Measurements from ENCODE around the gene SERPINA3.
"Not testable (repeated sequence)": the region's sequence is repeated elsewhere in the genome, so short reads cannot be mapped to it uniquely, and the experiment has no call there.

The SERPINA3 gene

DNA sequence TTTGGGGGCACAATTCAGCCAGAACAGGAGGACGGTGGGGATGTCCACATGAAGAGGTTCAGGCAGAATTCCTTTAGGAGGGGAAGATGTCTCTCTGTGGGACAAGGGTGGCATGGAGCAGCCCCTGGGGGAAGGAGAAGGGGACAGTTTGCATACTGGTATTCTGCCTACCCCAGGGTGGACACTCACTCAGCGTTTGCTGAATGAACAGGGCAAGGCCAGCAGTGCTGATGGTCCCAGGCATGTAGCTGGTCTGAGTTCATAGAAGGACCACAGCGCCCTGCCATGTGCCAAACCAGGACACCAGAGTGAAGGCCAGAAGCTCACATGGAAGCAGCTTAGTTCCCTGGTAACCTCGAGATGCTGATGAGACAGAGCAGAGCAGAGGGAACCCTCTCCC, 25.6 kb upstream of the SERPINA3 start:
- no peak for DNase-seq

DNA sequence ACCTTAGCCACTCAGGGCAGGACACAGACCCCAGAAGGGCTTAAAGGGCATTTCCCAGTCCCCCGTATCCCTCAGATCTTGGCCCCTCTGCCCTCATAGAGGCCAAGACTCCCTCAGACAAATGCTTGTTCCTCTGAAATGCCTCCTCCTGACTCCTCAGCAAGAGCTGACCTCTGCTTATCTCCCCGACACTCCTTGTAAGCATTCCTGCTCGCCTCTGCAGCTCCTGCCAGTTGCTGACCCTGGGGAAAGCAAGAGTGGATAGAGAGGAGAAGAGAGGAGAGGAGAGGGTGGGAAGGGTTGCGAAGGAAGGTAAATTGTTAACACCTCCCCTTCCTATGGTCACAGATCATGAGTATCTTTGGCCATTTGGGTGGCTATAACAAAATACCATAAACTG, 23.9 kb upstream of the SERPINA3 start:
- DNase-seq: no peak

DNA sequence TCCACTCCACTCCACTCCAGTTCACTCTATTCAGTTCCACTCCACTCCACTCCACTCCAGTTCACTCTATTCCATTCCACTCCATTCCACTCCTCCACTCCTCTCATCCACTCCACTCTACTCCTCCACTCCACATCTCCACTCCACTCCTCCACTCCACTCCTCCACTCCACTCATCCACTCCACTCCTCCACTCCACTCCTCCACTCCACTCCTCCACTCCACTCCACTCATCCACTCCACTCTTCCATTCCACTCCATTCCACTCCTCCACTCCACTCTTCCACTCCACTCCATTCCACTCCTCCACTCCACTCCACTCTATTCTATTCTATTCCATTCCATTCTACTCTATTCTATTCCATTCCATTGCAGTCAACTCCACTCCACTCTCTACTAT, 21.1 kb upstream of the SERPINA3 start:
- no peak for DNase-seq

DNA sequence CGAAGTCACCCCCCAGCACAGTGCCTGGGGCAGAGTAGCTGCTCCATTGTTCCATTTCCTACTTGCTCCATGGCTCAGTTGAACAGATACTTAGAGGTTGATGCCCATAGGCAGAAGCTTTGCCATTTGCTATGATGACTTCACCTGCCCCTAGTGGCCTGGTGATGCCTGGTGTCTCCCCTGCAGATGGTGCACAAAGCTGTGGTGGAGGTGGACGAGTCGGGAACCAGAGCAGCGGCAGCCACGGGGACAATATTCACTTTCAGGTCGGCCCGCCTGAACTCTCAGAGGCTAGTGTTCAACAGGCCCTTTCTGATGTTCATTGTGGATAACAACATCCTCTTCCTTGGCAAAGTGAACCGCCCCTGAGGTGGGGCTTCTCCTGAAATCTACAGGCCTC, 20.3 kb upstream of the SERPINA3 start:
- no peak for DNase-seq

DNA sequence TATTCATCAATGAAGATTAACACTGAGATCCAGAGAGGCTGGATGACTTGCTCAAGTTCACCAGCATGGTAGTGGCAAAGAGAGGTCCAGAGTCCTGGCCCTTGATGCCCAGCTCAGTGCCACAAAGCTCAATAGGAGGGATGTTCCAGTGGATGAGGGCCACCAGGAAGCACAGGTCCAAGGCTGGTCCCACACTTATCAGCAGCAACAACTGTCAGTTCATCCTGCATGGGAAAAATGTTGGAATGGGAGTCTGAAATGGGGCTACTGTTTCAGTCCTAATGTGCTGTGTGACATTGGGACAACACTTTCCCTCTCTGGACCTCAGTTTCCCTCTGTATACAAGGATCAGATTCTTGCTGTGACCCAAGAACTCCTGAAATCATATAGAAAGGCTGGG, 19.7 kb upstream of the SERPINA3 start:
- DNase-seq: no peak

DNA sequence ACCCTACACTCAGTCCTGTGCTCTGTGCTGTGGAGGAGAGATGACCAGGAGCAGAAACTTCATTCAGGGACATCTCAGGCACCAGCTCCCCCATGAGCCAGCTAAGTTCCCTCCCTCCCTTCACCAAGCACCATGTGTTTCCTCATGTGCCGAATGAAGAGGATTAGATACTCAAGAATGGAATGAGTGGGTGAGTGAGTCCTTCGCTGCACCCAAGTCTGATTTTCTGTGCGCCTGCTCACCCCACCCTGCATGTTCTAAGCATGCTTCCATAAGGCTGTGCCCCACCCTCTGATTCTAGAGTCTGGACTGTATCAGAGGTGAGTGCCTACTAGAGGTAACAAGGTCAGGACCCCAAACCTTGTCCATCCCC, 18.8 kb upstream of the SERPINA3 start:
- DNase-seq: no peak

DNA sequence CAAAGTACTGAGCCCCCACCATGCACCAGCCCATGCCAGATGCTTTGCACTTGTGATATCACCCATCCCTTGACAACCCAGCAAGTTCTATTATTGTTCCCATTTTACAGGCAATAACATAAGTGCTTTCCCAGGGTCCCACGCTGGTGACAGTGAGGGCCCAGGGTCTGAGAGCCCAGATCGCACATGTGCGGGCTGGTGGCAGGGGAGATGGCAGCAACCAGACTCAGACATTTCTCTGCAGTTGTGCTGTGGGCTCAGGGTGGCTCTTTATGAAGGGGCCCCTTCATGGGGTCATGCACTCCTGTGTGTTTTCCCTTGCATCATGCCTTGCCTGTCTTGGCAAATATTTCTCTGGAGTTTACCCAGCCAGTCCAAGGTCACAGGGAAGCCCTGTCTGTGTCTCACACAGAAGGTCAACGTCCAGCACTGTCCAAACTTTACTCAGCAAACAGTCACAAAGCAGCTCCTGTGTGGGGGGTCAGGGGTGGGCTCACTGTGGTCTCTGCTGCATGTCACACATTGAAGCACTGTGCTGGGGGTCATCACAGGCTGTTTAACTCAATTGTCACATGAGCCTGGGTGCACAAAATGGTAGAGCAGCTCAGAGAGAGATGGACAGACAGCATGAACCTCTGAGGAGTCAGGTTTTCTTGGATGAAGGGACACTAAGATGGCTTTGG, 18.3 kb upstream of the SERPINA3 start:
- DNase-seq: no peak

DNA sequence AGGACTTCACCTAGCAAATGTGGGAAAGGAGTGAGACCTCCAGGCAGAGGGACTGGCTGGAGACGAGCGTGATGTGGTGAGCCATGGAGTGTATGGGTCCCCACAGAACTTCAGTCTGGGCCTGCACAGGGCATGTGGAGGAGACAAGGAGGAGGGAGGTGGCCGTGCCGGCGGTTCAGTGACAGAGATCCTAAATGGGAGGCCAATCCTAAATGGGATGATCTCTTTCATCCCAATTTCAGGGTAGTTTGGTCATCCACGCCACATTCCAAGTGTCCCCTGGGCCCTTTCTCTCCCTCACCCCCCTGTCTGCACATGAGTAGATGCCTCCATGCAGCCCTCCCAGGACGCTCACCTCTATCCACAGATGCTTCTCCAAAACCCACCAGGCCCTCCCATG, 17.8 kb upstream of the SERPINA3 start:
- no peak for DNase-seq

DNA sequence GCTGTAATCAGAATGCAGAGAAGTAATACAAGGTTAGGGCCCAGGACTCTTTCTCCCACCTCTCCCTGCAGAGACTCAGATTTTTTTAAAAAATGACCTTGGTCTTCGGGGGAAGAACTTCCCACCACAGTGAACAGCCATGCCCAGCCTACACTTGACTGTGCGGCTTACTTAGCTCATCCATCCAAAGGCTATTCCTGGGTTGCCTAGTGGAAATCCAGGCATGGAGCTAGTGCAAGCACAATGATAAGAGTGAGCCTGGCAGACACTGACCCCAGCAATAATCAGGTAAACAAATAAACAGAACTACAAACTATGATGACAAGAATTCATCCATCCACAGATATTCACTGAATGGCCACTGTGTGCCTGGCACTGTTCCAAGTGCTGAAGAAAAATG, 16.3 kb upstream of the SERPINA3 start:
- DNase-seq: no peak

DNA sequence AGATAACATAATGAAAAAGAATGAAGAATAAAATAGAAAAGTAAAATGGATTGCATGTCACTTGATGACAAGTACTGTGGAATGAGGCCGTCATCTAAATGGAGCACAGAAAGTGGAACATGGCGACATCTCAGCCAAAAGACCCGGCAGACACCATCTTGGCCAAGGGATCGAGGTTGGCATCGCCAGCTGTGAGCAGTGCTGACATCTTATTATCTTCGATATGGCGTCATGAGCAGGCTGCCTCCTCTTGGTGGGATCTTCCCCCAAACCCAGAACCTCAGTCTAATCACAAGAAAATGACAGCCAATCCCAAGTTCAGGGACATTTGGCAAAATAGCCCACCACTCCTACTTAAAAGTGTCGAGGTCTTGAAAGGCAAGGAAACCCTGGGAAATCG, 15.8 kb upstream of the SERPINA3 start:
- DNase-seq: no peak

DNA sequence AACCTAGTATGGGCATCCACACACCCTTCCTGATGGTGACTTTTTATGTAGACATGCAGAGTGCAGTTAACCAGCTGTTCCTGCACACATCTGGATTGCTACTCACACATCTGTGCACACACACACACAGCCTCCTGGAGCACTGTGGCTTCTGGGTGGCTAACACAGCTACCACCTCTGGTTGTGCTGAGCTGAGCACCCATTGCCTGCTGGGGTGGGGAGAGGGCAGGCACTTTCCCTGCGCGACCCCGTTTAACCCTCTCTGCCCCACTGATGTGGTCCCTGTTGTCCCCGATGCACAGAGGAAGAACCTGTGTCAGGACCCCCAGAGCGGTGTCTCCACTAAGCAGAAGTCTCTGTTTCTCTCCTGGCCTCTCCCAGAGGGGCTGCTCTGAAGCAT, 14.4 kb upstream of the SERPINA3 start:
- DNase-seq: no peak

DNA sequence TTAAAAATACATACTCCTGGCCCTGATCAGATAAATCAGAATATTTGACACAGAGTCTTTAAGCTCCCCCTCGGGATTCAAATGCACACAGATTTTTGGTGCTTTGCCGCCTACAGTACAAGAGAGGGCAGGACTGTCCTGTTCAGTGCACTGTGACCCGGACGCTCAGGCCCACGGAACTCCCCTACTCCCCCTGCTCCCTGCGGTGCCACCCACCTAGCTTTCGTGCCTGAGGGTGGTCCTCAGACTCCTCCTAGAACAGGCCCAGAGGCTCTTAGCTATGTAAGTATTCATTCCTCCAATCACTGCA, 13.7 kb upstream of the SERPINA3 start:
- DNase-seq: no peak

DNA sequence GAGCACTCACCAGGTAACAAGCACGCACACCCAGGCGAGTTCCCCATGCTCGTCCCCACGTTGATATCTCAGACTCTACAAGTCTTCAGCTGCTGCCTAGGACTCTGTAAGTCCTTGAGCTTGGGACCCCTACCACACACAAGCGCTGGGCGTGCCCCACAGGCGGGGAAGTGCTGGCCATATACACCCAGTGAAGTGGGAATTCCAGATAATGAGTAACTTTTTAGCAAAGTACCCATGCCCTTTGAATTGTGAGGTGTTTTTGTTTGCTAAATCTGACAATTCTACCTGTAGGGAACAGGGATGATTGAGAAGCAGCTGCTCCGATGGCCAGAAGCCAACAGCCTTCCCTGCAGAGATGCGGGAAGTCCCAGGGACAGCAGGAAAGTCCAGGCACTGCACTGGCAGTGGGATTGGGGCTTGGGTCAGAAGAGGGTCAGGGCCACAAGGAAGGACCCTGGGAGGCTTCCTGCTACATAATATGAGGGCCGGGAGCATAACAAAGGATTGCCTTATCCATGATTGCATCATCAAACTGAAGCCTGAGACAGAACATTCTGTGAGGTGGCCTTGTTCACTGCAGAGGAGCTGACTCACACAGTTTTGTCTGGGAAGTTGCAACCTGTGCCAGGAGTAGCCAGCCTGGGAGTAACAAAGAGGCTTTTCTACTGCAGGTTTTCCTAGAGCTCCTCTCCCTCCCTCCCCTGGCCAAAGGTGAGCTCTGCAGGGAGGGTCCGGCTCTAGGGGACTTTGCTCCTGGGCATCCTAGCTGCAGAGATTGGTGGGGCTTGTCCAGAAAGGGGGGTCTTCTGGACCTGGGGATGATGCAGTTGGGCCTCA, 13.2 kb upstream of the SERPINA3 start:
- no peak for DNase-seq

DNA sequence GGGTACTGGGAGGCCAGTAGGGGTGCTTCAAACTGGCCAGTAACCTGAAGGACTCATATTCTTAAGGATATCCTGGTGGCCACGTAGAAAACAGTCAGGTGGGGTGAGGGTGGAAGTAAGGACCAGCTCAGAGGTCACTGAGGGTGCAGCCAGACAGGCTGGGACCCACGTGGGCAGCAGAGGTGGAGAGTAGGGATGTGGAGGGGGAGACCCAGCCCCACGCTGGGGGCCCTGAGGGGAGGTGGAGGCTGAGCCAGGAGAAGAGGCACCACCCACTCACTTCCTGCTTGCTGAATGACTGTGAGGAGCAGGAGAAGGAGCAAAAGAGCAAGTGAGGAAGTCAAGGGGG, 12.6 kb upstream of the SERPINA3 start:
- no peak for DNase-seq

DNA sequence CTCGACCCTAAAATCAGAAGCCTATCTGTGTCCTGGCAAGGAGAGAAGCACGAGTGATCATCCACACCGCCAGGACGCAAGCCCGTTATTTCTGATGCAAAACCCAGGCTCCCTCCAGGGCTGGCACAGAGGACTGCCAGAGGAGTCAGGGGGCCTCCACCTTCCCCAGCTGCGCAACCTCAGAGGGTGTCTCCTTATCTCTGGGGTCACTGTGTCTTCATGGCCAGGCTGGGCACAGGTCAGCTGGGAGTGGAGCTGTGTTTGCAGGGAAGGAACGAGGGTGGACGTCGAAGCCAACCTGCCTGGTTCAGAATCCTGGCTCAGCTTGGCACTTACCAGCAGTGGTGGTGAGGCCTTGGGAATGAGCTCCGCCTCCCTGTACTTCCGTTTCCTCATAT, 12.0 kb upstream of the SERPINA3 start:
- no peak for DNase-seq

DNA sequence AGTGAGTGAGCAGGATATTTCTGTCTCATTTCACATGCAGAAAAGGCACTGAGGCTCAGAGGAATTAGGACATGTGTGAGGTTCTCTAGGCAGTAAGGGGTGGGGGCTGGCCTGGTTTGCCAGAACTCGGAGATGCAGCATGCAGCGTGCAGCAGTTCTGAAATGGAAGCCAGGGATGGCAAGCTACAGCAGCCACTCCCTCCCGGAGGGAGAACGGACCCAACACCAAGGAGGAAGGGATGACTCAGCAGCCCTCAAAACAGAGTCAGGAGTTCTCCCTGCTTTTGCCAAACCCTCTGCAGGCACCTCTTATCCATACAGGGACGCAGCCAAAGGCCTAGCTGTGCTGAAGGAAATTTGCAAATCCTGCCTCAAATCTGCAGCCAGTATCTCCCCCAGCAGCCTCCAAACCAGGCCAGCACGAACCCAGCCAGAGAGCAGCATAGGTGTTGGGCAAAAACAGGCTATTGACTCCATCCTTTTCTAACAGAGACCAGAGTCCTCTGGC, 10.3 kb upstream of the SERPINA3 start:
- no peak for DNase-seq

DNA sequence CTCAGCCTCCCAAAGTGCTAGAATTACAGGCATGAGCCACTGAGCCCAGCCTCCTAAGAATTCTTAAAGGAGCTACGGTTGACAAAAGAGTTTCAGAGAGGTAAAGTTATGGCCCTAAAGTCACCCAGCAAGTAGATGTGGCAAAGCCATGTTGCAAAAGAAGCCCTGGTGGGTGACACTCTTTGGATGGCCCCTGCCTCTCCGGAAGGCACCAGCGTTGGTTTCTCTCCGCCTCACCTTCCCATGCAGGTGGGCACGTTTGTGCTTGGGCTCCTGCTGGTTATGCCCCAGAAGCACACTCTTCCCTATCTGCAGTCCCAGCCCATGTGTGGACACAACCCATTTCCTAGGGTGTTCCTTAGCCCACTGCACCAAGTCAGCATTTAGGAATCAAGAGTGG, 9.5 kb upstream of the SERPINA3 start:
- DNase-seq: no peak

DNA sequence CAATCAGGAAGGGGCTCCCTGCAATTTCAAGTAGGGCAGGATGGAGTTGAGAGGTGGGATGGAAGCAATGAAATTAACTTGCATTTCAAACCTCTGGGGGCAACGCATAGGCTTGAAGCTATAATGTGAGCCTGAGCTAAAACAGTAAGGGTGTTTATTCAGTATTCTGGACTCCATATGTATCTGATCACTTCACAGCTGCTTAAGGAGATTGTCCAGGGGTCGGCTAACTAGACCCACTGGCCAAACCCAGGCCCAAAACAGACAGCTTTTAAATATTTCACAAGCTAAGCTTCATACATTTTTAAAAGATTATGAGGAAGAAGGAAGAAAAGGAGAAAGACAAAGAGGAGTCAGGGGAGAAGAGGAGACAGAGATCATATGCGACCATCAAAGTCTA, 6.8 kb upstream of the SERPINA3 start:
- DNase-seq: no peak

DNA sequence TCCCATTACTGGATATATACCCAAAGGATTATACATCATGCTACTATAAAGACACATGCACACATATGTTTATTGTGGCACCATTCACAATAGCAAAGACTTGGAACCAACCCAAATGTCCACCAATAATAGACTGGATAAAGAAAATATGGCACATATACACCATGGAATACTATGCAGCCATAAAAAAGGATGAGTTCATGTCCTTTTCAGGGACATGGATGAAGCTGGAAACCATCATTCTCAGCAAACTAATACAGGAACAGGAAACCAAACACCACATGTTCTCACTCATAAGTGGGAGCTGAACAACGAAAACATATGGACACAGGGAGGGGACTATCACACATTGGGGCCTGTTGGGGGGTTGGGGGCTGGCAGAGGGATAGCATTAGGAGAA, 3.2 kb upstream of the SERPINA3 start:
- not testable (repeated sequence) for DNase-seq

DNA sequence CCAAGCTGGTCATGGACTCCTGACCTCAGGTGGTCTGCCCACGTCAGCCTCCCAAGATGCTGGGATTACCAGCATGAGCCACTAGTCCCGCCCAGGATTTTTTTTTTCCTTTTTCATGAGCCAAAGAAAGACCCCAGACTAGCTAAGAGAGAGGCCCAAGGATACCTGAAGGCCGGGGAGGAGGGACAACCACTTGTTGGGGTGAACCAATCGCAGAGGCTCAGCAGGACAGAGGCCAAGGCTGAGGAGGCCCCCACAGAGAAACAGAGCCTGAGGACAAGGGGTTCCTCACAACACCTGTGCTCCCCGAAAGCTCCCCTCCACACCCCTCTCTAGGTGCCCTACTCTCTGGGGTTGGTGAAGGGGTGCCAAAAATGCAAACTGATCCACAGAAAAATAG, 1.0 kb upstream of the SERPINA3 start:
- DNase-seq: no peak

DNA sequence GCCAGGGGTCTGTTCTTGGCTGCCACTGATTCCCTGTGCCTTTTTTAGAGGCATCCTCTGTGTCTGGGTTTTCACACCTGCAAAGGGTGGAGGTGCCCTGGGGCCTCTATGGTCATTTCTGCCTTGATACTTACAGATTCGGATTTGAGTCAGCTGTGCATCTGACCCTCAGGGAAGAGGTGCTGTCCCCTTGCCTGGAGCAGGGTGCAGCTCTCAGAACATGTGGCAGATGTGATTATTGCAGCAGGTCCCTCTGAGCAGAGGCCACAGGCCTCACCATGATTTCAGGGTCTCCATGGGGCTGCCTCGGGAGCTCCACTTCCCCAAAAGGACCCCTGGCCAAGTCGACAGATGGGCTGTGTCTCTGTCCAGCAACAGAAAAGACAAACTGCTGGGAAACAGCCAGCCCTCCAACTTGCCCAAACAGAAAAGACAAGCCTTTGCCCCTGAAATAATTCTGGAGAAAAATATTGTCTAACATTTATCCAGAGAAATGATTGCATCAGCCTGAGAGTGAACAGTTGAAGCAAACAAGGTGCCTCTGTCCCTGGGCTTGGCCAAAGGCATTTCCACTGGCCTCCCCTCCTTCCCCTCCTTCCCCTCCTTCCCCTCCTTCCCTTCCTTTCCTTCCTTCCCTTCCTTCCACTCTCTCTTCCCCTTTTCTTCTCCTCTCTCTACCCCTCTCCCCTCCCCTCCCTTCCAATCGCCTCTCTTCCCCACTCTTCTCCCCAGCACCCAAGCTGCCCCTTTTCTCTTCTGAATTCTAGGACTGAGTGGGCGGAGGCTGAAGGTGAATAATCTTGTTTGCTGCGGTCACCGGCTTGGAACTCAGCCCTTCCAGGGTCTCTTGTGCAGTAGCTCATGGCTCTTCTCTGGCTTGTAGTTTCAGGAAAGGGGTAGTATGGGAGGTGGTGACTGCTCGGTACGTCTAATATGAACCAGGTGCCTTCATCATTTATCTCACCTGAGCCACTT, 676 bp downstream of the SERPINA3 start:
- DNase-seq: no peak

DNA sequence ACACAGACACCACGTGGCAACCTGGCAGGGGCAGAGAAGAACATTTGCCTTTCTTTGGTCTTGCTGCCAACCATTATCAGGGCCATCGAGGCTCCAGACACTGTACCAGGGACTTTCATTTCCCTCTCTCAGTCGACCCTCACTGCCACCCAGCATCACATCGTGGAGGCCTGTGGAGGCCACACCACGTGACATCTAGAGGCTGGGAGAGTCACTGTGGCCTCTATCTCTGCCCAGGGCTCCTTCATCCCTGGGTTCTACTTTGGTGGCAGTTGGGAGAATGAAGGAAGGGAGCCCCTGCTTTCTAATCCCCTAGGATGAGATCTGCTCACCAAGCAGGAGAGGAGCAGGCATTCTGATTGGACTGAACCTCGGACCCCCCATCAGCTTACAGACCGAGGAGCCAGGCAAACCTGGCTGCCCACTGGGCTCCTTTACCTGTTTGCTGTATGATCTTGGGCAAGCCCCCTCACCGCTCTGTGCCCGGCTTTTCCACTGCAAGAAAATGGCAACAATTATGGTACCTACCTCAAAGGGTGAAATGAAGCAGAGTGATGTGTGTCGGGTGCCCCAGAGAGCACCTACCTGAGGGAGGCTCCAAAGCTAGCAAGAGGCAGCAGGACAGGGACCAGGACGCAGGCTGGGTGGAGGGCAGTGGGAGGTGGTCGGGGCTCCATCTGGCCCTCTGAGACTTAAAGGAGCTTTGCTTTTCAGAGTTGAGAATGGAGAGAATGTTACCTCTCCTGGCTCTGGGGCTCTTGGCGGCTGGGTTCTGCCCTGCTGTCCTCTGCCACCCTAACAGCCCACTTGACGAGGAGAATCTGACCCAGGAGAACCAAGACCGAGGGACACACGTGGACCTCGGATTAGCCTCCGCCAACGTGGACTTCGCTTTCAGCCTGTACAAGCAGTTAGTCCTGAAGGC, 1.8 kb downstream of the SERPINA3 start:
- no peak for DNase-seq

DNA sequence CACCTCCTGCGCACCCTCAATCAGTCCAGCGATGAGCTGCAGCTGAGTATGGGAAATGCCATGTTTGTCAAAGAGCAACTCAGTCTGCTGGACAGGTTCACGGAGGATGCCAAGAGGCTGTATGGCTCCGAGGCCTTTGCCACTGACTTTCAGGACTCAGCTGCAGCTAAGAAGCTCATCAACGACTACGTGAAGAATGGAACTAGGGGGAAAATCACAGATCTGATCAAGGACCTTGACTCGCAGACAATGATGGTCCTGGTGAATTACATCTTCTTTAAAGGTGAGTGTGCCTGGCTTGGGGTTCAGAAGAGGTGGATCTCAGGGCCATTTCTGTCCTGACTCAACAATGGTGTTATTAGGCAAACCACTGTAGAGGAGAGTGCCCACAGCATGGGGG, 2.6 kb downstream of the SERPINA3 start:
- no peak for DNase-seq

Measured in activated naive CD4-positive, alpha-beta T cell (primary cell).